C4-2B (cell line): Measurements from ENCODE around the gene TMEM255A.

Experiments
- ZFX ChIP-seq: fragments of 450-650 bp; IDR thresholded peaks from 2 replicates; pipeline ENCODE4 v1.6.1; 2017
- TF ChIP-seq, protein P1 (sequence below): fragments of 450-650 bp; conservative IDR thresholded peaks from 2 replicates; pipeline ENCODE4 v1.5.1; 2017; ENCODE audit warnings: mild to moderate bottlenecking

- TF ChIP-seq, protein P1, sequence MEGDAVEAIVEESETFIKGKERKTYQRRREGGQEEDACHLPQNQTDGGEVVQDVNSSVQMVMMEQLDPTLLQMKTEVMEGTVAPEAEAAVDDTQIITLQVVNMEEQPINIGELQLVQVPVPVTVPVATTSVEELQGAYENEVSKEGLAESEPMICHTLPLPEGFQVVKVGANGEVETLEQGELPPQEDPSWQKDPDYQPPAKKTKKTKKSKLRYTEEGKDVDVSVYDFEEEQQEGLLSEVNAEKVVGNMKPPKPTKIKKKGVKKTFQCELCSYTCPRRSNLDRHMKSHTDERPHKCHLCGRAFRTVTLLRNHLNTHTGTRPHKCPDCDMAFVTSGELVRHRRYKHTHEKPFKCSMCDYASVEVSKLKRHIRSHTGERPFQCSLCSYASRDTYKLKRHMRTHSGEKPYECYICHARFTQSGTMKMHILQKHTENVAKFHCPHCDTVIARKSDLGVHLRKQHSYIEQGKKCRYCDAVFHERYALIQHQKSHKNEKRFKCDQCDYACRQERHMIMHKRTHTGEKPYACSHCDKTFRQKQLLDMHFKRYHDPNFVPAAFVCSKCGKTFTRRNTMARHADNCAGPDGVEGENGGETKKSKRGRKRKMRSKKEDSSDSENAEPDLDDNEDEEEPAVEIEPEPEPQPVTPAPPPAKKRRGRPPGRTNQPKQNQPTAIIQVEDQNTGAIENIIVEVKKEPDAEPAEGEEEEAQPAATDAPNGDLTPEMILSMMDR = no peak
- TF ChIP-seq ZFX = peak; percentile 14; the same call in 1 of the 2 replicates
These were observed 66.3 kb downstream of the TMEM255A start for GRCh38 chrX:120244735-120245498.
